Karpas-422 (cell line): Measurements from ENCODE around the gene BAD. TPM values are rescaled to one million over a fixed set of nuclear protein-coding genes. Genes with fewer than 3 reads are reported as not detected.

ENCODE experiments used
- DNase-seq: peaks from one replicate; pipeline ENCODE4 v3.0.0-alpha.2; 2015
- H2AFZ ChIP-seq: fragments of 200-600 bp; sonication (generic); 2 replicates; pipeline ENCODE4 v1.6.1; 2014; ENCODE audit warnings: antibody characterized with exemption, low read length, mixed read lengths
- H3K27ac ChIP-seq: fragments of 200-600 bp; sonication (generic); 2 replicates; pipeline ENCODE4 v1.5.1; 2014; ENCODE audit warnings: mild to moderate bottlenecking, low read length, moderate library complexity
- H3K27me3 ChIP-seq: fragments of 200-600 bp; sonication (generic); 2 replicates; pipeline ENCODE4 v1.6.1; 2014; ENCODE audit warnings: low read length, mixed read lengths
- H3K36me3 ChIP-seq: fragments of 200-600 bp; sonication (generic); 2 replicates; pipeline ENCODE4 v1.6.1; 2014; ENCODE audit warnings: low read length, mixed read lengths; ENCODE audit not compliant: insufficient read depth
- H3K4me1 ChIP-seq: fragments of 200-600 bp; sonication (generic); 2 replicates; pipeline ENCODE4 v1.6.1; 2014; ENCODE audit warnings: mild to moderate bottlenecking, low read length, mixed read lengths
- H3K4me2 ChIP-seq: fragments of 200-600 bp; sonication (generic); 2 replicates; pipeline ENCODE4 v1.6.1; 2014; ENCODE audit warnings: low read length, low read depth, mild to moderate bottlenecking; ENCODE audit not compliant: poor library complexity, severe bottlenecking
- H3K4me3 ChIP-seq: fragments of 200-600 bp; sonication (generic); 2 replicates; pipeline ENCODE4 v1.5.1; 2014; ENCODE audit warnings: mild to moderate bottlenecking, antibody characterized with exemption, low read length, mixed read lengths
- H3K79me2 ChIP-seq: fragments of 200-600 bp; sonication (generic); 2 replicates; pipeline ENCODE4 v1.6.1; 2014; ENCODE audit warnings: mild to moderate bottlenecking, low read length, mixed read lengths
- H3K9ac ChIP-seq: fragments of 200-600 bp; sonication (generic); 2 replicates; pipeline ENCODE4 v1.6.0; 2014; ENCODE audit warnings: low read length
- H3K9me2 ChIP-seq: fragments of 200-600 bp; sonication (generic), shearing (Covaris generic); replicated peaks from 2 replicates; pipeline ENCODE4 v1.6.0; 2014; ENCODE audit warnings: mild to moderate bottlenecking, low read length, moderate library complexity; ENCODE audit not compliant: insufficient read depth
- H3K9me3 ChIP-seq: fragments of 300-700, 200-600 bp; sonication (generic); 2 replicates; pipeline ENCODE4 v1.6.1; 2014; ENCODE audit warnings: low read length, mixed read lengths
- H4K20me1 ChIP-seq: fragments of 200-600 bp; sonication (generic); 2 replicates; pipeline ENCODE4 v1.6.1; 2014; ENCODE audit warnings: mild to moderate bottlenecking, antibody characterized with exemption, low read length, low read depth; ENCODE audit not compliant: insufficient read depth
- total RNA-seq: library from RNA; depleted of rRNA; stranded (reverse); fragments of >200 nt; shearing (Covaris generic); gene quantifications from 2 replicates; pipeline ENCODE4 v1.2.3, GENCODE V29; 2014; ENCODE audit warnings: low replicate concordance

Gene BAD
- total RNA-seq, 1 experiment from 2014 or later = 45.3 TPM

DNA sequence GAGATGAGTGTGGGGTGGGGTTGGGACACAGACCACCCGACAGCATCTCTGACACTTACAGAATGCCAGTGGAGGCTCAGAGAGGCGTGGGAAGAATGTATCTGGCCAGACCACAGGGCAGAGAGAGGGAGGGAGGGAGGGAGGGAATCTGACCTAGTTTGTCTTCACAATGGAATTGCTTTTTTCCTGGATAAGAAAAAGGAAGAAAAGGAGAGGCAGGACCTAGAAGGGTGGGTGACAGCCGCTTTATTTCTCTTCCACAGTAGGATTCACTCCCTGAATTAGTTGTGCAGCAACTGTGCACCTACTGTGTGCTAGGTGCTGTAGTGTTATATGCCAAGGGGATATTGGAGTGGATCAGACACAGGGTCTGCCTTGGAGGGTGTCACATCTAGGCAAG is 10.3 kb upstream of the BAD start:
- Histone ChIP-seq H3K79me2 (no peaks in the 10 kb centered on the region), H3K4me2 (no peak overlapping the region), H4K20me1 (no peaks in the 10 kb centered on the region), H3K27me3 (no peaks in the 10 kb centered on the region), H3K9ac (no peak overlapping the region), H3K27ac (no peak overlapping the region), H3K36me3 (no peaks in the 10 kb centered on the region), H3K4me3 (no peak overlapping the region), H3K9me3 (no peaks in the 10 kb centered on the region), H2AFZ (no peak overlapping the region), H3K9me2 (no peaks in the 10 kb centered on the region), H3K4me1 (peaks cover 10% of the 10 kb centered on the region)
- no peak for DNase-seq

DNA sequence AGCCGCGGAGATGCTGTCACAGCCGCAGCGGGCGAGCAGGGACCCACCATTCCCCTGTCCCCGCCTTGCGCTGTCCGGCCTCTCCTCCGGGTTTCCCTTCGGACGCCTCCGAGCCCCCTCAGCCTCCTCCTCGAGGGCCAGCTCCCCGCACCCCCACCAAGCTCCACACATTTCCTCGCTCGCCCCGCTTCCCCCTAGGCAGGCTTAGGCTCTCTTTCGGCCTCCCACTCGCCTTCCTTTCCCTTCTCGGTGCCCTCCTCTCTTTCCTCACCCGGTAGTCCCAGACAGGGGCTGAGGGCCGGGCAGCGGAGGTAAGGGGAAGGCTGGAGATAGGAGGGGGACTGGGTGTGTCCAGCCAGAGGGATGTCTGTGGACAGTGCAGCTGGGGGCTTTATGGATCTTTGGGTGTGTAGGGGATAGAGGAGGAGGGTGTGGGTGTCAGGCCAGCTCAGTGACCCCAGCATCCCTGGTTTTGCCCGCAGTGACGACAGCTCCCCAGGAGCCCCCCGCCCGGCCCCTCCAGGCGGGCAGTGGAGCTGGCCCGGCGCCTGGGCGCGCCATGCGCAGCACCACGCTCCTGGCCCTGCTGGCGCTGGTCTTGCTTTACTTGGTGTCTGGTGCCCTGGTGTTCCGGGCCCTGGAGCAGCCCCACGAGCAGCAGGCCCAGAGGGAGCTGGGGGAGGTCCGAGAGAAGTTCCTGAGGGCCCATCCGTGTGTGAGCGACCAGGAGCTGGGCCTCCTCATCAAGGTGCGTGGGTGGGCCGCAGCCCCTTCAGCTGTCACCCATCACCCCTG is 8.2 kb upstream of the BAD start:
- no peak for DNase-seq
- Histone ChIP-seq H3K36me3 (no peaks in the 10 kb centered on the region), H3K9me2 (no peaks in the 10 kb centered on the region), H4K20me1 (no peaks in the 10 kb centered on the region), H3K4me2 (no peak overlapping the region), H3K27me3 (no peaks in the 10 kb centered on the region), H2AFZ (no peak overlapping the region), H3K4me1 (peaks cover 10% of the 10 kb centered on the region), H3K9ac (no peak overlapping the region), H3K79me2 (no peaks in the 10 kb centered on the region), H3K9me3 (no peaks in the 10 kb centered on the region), H3K4me3 (no peak overlapping the region), H3K27ac (no peak overlapping the region)

GRCh38 chr11:64291752-64292459 is 7.4 kb upstream of the BAD start:
- H3K9ac ChIP-seq = no peak overlapping the region

GRCh38 chr11:64291262-64291751 is 6.8 kb upstream of the BAD start, which contains the start of gene KCNK4:
Gene KCNK4 (plus strand): TSS chr11:64291302. CDS start chr11:64293019, 1,717 bp downstream.
- Histone ChIP-seq H3K4me2 (no peak within 1 kb of the TSS), H3K9ac (no peak within 1 kb of the TSS), H3K27me3 (no peaks in the 10 kb centered on the region), H3K36me3 (no peaks in the 10 kb centered on the region), H3K4me3 (no peak within 1 kb of the TSS), H3K27ac (no peak within 1 kb of the TSS), H3K9me2 (no peaks in the 10 kb centered on the region), H2AFZ (no peak within 1 kb of the TSS), H4K20me1 (no peaks in the 10 kb centered on the region), H3K9me3 (no peaks in the 10 kb centered on the region), H3K4me1 (peaks cover 14% of the 10 kb centered on the region), H3K79me2 (no peaks in the 10 kb centered on the region)
- DNase-seq = no peak

More at GRCh38 chr11:64291752-64292459, 7.4 kb upstream of the BAD start:
- no peak for DNase-seq
- no peak overlapping the region for H2AFZ ChIP-seq
- H3K27ac ChIP-seq = no peak overlapping the region
- no peaks in the 10 kb centered on the region for H4K20me1 ChIP-seq
- H3K4me1 ChIP-seq = peaks cover 10% of the 10 kb centered on the region
- no peaks in the 10 kb centered on the region for H3K36me3 ChIP-seq
- no peaks in the 10 kb centered on the region for H3K9me3 ChIP-seq
- no peaks in the 10 kb centered on the region for H3K27me3 ChIP-seq
- no peaks in the 10 kb centered on the region for H3K9me2 ChIP-seq
- H3K4me2 ChIP-seq = no peak overlapping the region
- H3K79me2 ChIP-seq = no peaks in the 10 kb centered on the region
- H3K4me3 ChIP-seq = no peak overlapping the region

DNA sequence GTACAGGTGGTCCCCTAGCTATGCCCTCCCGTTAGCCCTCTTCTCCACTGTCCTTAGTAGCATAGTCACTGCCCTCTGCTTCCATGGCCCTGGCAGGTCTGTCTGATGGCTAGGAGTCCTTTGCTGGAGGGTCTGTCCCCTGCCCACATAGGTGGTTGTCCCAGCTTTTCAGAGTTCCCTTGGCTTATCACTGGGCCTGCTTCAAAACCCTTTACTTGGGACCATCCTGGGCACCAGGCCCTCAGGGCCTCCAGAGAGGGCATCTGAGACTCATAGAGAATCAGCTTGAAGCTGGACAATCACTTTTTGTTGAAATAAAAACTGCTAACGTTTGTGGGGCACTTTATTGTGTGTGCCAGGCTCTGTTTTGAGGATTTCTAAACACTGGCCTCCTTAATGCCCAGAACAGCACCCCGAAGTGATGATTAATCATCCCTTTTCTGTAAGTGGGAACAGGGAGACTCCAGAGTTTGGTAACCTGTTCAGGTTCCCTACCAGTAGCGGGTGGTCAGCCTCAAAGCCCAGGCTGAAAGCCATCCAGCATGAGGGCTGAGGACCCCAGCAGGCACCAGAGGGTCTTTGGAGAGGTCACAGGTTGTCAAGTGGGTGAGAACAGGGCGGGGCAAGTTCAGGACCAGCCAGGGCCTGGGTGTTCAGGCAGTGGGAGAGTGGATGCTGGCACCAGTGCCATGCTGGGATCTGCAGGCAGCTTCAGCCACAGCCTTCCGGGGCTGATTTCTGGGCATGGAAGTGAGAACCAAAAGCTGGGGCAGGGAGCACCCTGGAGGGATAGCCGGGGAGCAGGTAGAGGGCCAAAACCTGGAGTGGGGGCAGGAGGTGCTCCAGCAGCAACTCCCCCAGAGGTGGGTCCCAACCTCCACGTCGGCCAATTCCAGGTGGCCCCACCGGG is 6.1 kb upstream of the BAD start:
- Histone ChIP-seq H3K27me3 (no peaks in the 10 kb centered on the region), H2AFZ (no peak overlapping the region), H3K9ac (no peak overlapping the region), H3K4me1 (peaks cover 13% of the 10 kb centered on the region), H4K20me1 (no peaks in the 10 kb centered on the region), H3K9me3 (no peaks in the 10 kb centered on the region), H3K4me3 (no peak overlapping the region), H3K9me2 (no peaks in the 10 kb centered on the region), H3K36me3 (no peaks in the 10 kb centered on the region), H3K27ac (no peak overlapping the region), H3K79me2 (no peaks in the 10 kb centered on the region), H3K4me2 (no peak overlapping the region)
- no peak for DNase-seq

DNA sequence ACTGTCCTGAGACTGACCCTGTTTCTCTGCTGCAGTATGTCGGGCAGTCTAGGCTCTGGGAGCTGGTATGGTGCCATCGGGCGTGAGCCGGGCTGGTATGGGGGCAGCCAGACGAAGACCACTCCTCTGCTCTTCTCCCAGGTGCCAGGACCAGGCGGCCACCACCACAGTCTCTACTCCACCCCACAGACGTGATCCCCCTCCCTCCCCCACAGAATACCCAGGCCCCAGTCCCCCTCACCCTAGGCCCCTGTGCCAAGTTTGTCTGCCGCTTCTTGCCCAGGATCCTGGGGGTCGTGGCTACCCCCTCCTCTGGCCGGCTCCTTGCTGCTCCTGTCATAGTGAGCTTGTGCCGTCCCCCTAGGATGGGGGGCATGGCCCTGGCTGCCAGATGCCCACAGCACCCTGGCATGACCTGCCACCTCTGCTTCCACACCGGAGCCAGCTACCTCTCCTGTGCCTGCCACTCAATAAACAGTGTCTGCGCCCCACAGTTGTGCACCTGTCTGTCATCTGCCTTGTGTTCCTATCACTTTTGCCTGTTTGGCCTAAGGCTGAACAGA is 4.6 kb upstream of the BAD start:
- Histone ChIP-seq H2AFZ (no peak overlapping the region), H3K36me3 (no peaks in the 10 kb centered on the region), H3K9me2 (no peaks in the 10 kb centered on the region), H3K9me3 (no peaks in the 10 kb centered on the region), H3K79me2 (peaks cover 1% of the 10 kb centered on the region), H3K9ac (no peak overlapping the region), H3K4me2 (no peak overlapping the region), H3K4me1 (peaks cover 13% of the 10 kb centered on the region), H3K27me3 (no peaks in the 10 kb centered on the region), H4K20me1 (no peaks in the 10 kb centered on the region), H3K27ac (no peak overlapping the region), H3K4me3 (no peak overlapping the region)
- no peak for DNase-seq

DNA sequence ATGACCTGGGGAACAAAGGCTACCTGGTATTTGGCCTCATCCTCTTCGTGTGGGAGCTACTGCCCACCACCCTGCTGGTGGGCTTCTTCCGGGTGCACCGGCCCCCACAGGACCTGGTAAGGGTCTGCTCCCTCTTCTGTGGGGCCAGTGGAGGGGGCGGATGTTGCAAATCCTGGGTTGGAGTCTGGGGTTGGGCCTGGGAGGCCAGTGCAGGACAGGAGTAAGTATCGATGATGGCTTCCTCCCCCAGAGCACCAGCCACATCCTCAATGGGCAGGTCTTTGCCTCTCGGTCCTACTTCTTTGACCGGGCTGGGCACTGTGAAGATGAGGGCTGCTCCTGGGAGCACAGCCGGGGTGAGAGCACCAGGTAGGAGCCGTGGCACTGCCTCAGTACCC is 3.9 kb upstream of the BAD start:
- Histone ChIP-seq H3K4me1 (peaks cover 20% of the 10 kb centered on the region), H3K4me2 (no peak overlapping the region), H3K4me3 (no peak overlapping the region), H3K79me2 (peaks cover 8% of the 10 kb centered on the region), H3K36me3 (no peaks in the 10 kb centered on the region), H3K9me2 (no peaks in the 10 kb centered on the region), H4K20me1 (no peaks in the 10 kb centered on the region), H3K27ac (no peak overlapping the region), H3K9me3 (no peaks in the 10 kb centered on the region), H3K27me3 (no peaks in the 10 kb centered on the region), H3K9ac (no peak overlapping the region), H2AFZ (no peak overlapping the region)
- no peak for DNase-seq
